ENCODE measurements around the gene TMEM98. TPM values are rescaled to one million over a fixed set of nuclear protein-coding genes. Genes with fewer than 3 reads are reported as not detected.

TMEM98 gene
- polyA plus RNA-seq, 2 of the 4 experiments (the other 2 are of a cell fraction): 46.6 to 61.0 TPM

DNA sequence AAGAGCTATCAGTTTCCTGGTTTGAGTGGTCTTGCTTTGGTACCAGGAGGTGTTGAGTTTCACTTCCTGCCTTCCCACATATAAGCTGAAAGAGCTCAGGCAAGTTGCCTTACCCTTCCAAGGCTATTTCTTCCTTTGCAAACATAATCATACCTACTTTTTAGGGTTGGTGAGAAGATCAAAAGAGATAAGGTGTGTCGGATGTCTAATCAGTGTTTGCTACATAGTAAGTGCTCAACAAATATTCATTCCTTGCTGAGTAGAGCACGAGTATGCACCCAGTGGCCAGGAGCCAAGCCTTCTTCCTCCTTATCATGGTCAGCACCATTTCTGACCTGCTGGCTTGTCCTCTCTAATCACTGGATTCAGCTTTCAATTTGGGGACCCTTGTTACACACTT lies 12.7 kb upstream of the TMEM98 start:
- ChIA-PET CTCF (interaction anchor here (0.7 to 2.7 kb wide), 7 partner anchors 9 to 835 kb away, joined by 3 to 12 read pairs (median 4); partner anchors contain the start of genes MYO1D and TMEM98), POLR2A (no interaction called here)
- no peak for DNase-seq (ENCODE audit: low read depth in 1 of 2, low spot score in 1 of 2)
- no peak for FAIRE-seq
- Histone ChIP-seq H3K4me1 (peaks cover 7% of the 10 kb centered on the region), H3K9me3 (no peaks in the 10 kb centered on the region), H3K4me2 (no peak overlapping the region), H3K4me3 (no peak overlapping the region), H3K27ac (no peak overlapping the region)
- 43% methylated on average over 2 of the region's 2 CpGs for WGBS (ENCODE audit: missing lambda C conversion rate)
- TF ChIP-seq, protein P1, sequence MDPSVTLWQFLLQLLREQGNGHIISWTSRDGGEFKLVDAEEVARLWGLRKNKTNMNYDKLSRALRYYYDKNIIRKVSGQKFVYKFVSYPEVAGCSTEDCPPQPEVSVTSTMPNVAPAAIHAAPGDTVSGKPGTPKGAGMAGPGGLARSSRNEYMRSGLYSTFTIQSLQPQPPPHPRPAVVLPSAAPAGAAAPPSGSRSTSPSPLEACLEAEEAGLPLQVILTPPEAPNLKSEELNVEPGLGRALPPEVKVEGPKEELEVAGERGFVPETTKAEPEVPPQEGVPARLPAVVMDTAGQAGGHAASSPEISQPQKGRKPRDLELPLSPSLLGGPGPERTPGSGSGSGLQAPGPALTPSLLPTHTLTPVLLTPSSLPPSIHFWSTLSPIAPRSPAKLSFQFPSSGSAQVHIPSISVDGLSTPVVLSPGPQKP (IDR thresholded peaks at IDR 0.05; ENCODE audit: low read depth, low read length): no peak
- no peak for TF ChIP-seq CEBPB (IDR thresholded peaks at IDR 0.05)
- TF ChIP-seq, protein P2, sequence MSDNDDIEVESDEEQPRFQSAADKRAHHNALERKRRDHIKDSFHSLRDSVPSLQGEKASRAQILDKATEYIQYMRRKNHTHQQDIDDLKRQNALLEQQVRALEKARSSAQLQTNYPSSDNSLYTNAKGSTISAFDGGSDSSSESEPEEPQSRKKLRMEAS (IDR thresholded peaks at IDR 0.05): no peak
- TF ChIP-seq ZSCAN20 (CRISPR knock-in tag; IDR thresholded peaks at IDR 0.05): no peak
- no peak for TF ChIP-seq MAFK (IDR thresholded peaks at IDR 0.05; ENCODE audit: partially characterized antibody)
- no peak for TF ChIP-seq CHD2 (IDR thresholded peaks at IDR 0.05; ENCODE audit: low read length, partially characterized antibody)
- no peak for TF ChIP-seq RNF2 (IDR thresholded peaks at IDR 0.05; ENCODE audit: borderline replicate concordance, low read depth)
- no peak for TF ChIP-seq NFE2L2 (conservative IDR thresholded peaks at IDR 0.05; ENCODE audit: low read length)
- TF ChIP-seq RARB (CRISPR knock-in tag; IDR thresholded peaks at IDR 0.05): no peak
- no peak for TF ChIP-seq FOXS1 (CRISPR knock-in tag; IDR thresholded peaks at IDR 0.05)
- no peak for TF ChIP-seq HDAC2 (IDR thresholded peaks at IDR 0.05)
- TF ChIP-seq, protein P3, sequence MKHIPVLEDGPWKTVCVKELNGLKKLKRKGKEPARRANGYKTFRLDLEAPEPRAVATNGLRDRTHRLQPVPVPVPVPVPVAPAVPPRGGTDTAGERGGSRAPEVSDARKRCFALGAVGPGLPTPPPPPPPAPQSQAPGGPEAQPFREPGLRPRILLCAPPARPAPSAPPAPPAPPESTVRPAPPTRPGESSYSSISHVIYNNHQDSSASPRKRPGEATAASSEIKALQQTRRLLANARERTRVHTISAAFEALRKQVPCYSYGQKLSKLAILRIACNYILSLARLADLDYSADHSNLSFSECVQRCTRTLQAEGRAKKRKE (CRISPR knock-in tag; IDR thresholded peaks at IDR 0.05; ENCODE audit: low read depth): no peak
- no peak for TF ChIP-seq RFX5 (IDR thresholded peaks at IDR 0.05)
- no peak for TF ChIP-seq TP53 (CRISPR knock-in tag; IDR thresholded peaks at IDR 0.05)
- TF ChIP-seq KDM5A (IDR thresholded peaks at IDR 0.05): no peak
- no peak for TF ChIP-seq GATA3 (IDR thresholded peaks at IDR 0.05; ENCODE audit: borderline replicate concordance)
- no peak for ATAC-seq

DNA sequence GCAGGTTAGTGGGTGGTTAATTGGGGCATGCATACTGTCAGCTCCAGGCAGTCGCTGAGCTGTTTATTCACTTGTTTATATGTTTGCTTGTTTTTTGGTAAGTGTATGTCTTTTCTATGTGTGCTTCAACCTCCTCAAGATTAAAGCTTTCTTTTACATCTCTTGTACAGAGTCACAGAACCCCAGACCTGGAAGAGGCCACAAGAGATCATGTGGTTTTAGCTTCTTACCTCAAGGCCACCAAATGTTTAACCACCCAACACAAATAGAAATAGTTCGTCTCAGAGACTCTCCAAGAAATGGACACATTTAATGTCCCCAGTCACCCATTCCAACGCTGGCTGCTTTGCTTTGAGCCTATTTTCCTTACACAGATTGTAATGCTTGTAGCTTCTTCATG lies 11.8 kb upstream of the TMEM98 start:
- no peak for ATAC-seq
- Histone ChIP-seq H3K9me3 (no peaks in the 10 kb centered on the region), H3K4me1 (peaks cover 7% of the 10 kb centered on the region), H3K4me3 (no peak overlapping the region), H3K27ac (no peak overlapping the region), H3K4me2 (no peak overlapping the region)
- ChIA-PET POLR2A (no interaction called here), CTCF (interaction anchor here (0.6 to 2.7 kb wide), 3 partner anchors 9 to 133 kb away, joined by 3 to 12 read pairs (median 3); partner anchors contain the start of gene MYO1D)
- 38% methylated on average over 3 of the region's 3 CpGs for WGBS (ENCODE audit: missing lambda C conversion rate)
- FAIRE-seq: no peak
- DNase-seq (ENCODE audit: low read depth in 1 of 2, low spot score in 1 of 2): no peak
- TF ChIP-seq TFCP2L1 (CRISPR knock-in tag; IDR thresholded peaks at IDR 0.05): no peak
- no peak for TF ChIP-seq CBX8 (IDR thresholded peaks at IDR 0.05)
- no peak for TF ChIP-seq HOXB5 (CRISPR knock-in tag; IDR thresholded peaks at IDR 0.05)
- TF ChIP-seq MAFK (IDR thresholded peaks at IDR 0.05; ENCODE audit: partially characterized antibody): no peak
- TF ChIP-seq, protein P4, sequence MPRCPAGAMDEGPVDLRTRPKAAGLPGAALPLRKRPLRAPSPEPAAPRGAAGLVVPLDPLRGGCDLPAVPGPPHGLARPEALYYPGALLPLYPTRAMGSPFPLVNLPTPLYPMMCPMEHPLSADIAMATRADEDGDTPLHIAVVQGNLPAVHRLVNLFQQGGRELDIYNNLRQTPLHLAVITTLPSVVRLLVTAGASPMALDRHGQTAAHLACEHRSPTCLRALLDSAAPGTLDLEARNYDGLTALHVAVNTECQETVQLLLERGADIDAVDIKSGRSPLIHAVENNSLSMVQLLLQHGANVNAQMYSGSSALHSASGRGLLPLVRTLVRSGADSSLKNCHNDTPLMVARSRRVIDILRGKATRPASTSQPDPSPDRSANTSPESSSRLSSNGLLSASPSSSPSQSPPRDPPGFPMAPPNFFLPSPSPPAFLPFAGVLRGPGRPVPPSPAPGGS (IDR thresholded peaks at IDR 0.05): no peak
- TF ChIP-seq HEYL (CRISPR knock-in tag; IDR thresholded peaks at IDR 0.05): no peak
- TF ChIP-seq POLR2A (IDR thresholded peaks at IDR 0.05; ENCODE audit: low read length): no peak
- TF ChIP-seq SREBF2 (IDR thresholded peaks at IDR 0.05): no peak
- TF ChIP-seq, protein P5, sequence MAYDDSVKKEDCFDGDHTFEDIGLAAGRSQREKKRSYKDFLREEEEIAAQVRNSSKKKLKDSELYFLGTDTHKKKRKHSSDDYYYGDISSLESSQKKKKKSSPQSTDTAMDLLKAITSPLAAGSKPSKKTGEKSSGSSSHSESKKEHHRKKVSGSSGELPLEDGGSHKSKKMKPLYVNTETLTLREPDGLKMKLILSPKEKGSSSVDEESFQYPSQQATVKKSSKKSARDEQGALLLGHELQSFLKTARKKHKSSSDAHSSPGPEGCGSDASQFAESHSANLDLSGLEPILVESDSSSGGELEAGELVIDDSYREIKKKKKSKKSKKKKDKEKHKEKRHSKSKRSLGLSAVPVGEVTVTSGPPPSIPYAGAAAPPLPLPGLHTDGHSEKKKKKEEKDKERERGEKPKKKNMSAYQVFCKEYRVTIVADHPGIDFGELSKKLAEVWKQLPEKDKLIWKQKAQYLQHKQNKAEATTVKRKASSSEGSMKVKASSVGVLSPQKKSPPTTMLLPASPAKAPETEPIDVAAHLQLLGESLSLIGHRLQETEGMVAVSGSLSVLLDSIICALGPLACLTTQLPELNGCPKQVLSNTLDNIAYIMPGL (CRISPR knock-in tag; IDR thresholded peaks at IDR 0.05; ENCODE audit: borderline replicate concordance): no peak
- TF ChIP-seq RCOR1 (IDR thresholded peaks at IDR 0.05; ENCODE audit: low read depth, low read length): no peak
- no peak for TF ChIP-seq FOSL2 (IDR thresholded peaks at IDR 0.05)
- no peak for TF ChIP-seq FOSL2 (CRISPR knock-in tag; IDR thresholded peaks at IDR 0.05)
- TF ChIP-seq, protein P2 (IDR thresholded peaks at IDR 0.05): no peak
- TF ChIP-seq NFE2L2 (conservative IDR thresholded peaks at IDR 0.05; ENCODE audit: low read length): no peak
- no peak for TF ChIP-seq CHD4 (IDR thresholded peaks at IDR 0.05; ENCODE audit: borderline replicate concordance)

Data from A549 (cell line).